NB4 (cell line): ENCODE measurements around the gene SGTA.

Source experiments
- CTCF ChIP-seq: IDR thresholded peaks from one replicate; pipeline ENCODE4 v1.5.1; 2012; ENCODE audit warnings: low read depth, low read length
- MAX ChIP-seq: IDR thresholded peaks from 2 replicates; pipeline ENCODE4 v1.6.1; 2011; ENCODE audit warnings: low read depth, low read length
- POLR2A ChIP-seq: IDR thresholded peaks from 2 replicates; pipeline ENCODE4 v1.6.1; 2011; ENCODE audit warnings: mild to moderate bottlenecking; ENCODE audit not compliant: insufficient read length; ENCODE audit errors: extremely low read depth

GRCh38 chr19:2740314-2740656 lies 42.8 kb downstream of the SGTA start:
- TF ChIP-seq CTCF, result no peak
- no peak for TF ChIP-seq POLR2A
- no peak for TF ChIP-seq MAX
